Activated CD8-positive, alpha-beta memory T cell treated with anti-CD3 and anti-CD28 coated beads for 24 hours (primary cell): ENCODE data around the gene OOEP.
"Not testable (repeated sequence)": the region's sequence is repeated elsewhere in the genome, so short reads cannot be mapped to it uniquely, and the experiment has no call there.

Experiments used
- DNase-seq: peaks from one replicate; pipeline ENCODE4 v3.0.0-alpha.2; 2020

OOEP gene

DNA sequence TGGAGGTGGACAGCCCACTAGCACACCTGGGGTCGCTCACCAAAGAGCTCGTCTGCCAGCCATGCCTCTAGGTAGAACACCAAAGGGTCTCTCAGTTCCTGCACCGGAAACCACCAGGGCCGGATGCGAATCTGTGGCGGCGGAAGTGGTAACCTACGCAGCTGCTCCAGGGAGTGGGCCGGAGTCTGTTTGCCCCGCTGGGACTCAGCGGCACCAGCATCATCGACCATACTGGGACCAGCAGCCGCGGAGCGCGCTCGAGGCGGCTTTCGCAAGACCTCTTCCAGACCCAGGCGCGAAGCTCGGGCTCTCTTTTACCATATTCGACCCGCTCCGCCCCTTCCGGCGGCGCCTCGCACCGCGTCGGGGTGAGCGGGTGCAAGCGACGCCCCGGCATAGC lies at the start of gene OOEP:
Gene OOEP, minus strand, starts transcription at position 335 of the 400 bp plus-strand sequence. Its CDS starts 105 bp downstream, at position 230.
- DNase-seq = no peak

DNA sequence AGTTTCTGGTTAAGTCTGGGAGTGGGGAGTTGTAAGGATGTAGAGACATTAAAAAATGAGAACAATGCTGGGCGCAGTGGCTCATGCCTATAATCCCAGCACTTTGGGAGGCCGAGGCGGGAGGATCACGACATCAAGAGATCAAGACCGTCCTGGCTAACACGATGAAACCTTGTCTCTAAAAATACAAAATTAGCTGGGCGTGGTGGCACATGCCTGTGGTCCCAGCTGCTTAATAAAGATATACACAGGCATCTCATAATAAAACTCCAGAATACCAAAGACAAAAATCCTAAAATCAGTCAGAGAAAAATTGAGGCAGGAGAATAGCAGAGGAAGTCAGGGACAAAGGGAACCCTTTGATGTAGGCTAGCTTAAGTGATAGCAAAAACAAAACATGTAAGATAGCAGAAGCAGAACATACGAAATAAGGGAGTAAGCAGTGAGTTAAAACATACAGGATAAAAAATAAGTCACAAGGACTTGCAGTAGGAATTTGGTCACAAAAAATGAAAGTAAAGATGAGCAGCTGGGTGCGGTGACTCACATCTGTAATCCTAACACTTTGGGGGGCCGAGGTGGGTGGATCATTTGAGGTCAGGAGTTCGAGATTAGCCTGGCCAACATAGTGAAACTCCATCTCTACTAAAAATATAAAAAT lies 48.5 kb upstream of the OOEP start:
- DNase-seq = no peak

DNA sequence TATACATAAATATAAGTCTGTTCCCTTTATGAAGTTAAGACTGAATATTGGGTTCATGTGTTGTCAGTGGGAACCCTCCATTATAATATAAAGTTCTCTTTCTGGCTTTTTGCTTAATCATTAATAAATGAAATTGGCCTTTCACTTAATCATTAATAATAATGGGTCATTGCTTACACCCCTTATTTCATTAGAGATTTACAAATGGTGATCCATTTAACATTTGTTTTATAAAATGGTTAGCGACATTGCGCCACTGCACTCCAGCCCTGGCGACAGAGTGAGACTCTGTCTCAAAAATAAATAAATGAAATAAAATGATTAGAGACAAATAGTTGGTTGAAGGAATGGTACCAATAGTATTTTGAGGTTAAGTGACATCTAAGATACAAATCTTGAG lies 43.4 kb upstream of the OOEP start:
- DNase-seq = no peak

DNA sequence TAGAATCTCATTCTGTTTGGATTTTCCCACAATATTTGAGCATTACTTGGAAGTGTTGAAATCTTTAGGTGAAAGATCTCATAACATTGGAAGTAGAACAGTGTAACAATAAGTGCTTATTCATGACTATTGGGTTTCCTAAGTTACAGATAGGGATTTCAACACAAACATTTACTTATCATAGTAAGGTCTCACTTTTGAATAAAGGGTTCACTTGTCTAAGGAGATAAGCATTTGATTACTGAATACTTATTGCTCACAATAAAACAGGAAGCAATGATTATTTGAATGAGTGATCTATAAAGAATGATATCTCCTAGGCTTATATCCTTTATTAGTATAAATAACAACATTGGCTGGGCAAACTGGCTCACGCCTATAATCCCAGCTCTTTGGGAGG lies 39.7 kb upstream of the OOEP start:
- no peak for DNase-seq

DNA sequence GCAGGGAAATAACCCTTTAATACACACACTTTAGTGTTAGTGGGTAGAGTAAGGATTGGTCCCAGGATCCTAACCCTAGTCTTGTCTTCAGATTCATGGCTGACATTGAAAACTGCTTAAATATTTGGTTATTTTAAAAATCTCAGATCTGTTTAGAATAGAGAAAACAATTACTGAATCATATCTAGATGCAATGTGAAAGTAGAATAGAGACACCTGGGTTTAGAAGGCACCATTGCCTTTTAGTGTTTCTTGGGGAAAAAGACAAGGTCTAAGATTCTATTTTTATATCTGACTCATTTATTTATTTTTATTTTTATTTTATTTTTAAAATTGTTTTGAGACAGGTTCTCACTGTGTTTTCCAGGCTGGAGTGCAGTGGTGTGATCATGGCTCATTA lies 31.0 kb upstream of the OOEP start:
- DNase-seq = no peak

DNA sequence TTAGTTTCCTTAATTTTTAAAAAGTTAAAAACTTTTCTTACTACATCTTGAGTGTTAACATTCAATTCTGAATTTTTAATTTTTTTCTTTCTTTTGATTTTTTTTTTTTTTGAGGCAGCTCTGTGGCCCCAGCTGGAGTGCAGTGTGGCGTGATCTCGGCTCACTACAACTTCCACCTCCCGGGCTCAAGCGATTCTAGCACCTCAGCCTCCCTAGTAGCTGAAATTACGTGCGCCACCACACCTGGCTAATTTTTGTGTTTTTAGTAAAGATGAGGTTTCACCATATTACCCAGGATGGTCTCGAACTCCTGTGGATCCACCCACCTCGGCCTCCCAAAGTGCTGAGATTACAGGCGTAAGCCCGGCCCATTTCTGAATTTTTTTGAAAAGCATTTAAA lies 26.2 kb upstream of the OOEP start:
- no peak for DNase-seq

DNA sequence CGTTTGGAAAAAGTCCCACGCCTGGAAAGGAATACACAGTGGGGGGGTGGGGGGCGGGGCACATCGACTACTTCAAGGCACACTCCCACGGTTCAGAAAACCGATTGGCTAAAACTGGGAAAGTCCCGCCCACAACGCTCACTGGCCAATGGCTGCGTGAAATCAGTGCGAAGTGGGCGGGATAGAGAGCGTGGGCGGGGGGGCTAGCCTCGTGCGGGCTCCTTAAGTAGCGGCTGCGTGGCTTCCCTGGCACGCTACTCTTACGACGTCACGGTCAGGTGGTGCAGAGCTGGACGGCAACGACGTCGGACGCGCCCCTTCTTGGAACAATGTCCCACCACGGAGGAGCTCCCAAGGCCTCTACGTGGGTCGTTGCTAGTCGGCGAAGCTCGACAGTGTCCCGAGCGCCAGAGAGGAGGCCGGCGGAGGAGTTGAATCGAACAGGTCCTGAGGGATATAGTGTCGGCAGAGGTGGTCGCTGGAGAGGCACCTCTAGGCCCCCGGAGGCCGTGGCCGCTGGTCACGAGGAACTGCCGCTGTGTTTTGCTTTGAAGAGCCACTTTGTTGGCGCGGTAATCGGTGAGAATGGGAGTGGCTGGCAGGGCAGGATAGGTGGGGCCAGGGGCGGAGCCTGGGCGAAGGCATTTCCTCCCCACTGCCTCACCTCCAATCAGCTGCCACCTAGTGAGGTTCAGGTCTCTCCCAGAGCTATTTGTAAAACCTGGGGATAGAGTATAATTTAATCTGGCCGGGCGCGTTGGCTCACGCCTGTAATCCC lies 25.1 kb upstream of the OOEP start, which contains the start of gene DDX43:
Gene DDX43, plus strand, starts transcription at position 252 of the 778 bp plus-strand sequence. Its CDS starts 78 bp downstream, at position 330.
- DNase-seq = no peak

DNA sequence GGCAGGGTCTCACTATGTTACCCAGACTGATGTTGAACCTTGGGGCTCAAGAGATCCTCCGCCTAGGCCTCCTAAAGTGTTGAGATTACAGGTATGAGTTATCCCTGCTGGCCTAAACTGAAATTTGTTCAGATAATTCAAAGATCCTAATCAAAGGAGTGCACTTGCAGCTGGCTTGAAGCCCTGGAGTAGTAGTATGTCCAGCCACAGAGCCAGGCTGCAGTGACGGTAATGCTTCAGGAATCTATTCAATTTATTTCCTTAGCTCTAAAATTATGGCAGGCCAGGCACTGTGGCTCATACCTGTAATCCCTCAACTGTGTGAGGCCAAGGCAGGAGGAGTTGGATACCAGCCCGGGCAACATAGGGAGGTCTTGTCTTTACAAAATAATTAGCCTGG lies 23.6 kb upstream of the OOEP start:
- DNase-seq = no peak

DNA sequence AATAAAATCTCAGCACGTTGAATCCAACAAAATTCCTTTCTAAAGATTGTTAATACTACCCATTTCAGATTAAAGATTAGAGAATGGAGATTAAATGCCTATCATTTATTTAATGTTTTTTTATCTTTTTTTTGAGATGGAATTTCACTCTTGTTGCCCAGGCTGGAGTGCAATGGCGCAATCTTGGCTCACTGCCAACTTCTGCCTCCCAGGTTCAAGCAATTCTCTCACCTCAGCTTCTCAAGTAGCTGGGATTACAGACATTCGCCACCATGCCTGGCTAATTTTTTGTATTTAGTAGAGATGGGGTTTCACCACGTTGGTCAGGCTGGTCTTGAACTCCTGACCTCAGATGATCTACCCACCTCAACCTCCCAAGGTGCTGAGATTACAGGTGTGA lies 22.5 kb upstream of the OOEP start:
- not testable (repeated sequence) for DNase-seq

DNA sequence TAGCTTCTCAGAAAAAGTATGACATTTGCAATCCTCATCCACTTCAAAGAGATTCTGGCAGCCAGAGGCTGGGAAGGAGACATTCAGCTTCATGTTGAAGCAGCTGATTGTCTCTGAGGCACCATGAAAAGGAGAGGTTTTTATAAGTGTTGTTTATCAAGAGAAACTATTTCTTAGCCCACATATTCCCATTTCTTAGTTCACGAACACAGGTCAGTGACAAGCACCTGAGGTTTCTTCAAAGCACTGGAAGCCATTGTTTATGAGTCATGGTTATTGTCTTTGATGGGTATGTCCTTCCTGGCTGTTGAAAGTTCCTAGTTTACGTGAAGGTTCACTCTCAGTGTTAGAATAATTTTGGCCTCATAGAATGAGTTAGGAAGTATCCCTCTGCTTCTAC lies 22.0 kb upstream of the OOEP start:
- DNase-seq = no peak

DNA sequence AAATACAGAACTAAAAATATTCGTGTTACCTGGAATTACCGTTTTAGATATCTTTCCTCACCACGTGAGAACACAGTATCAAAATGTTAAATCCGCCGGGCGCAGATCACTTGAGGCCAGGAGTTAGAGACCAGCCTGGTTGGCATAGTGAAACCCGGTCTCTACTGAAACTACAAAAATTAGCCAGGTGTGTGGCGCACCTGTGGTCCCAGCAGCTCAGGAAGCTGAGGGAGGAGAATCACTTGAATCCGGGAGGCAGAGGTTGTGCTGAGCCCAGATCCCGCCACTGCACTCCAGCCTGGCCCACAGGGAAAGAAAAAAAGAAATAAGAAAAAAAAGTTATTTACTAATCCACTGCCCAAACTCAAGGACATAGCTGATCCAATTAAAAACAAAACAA lies 20.2 kb upstream of the OOEP start:
- no peak for DNase-seq

DNA sequence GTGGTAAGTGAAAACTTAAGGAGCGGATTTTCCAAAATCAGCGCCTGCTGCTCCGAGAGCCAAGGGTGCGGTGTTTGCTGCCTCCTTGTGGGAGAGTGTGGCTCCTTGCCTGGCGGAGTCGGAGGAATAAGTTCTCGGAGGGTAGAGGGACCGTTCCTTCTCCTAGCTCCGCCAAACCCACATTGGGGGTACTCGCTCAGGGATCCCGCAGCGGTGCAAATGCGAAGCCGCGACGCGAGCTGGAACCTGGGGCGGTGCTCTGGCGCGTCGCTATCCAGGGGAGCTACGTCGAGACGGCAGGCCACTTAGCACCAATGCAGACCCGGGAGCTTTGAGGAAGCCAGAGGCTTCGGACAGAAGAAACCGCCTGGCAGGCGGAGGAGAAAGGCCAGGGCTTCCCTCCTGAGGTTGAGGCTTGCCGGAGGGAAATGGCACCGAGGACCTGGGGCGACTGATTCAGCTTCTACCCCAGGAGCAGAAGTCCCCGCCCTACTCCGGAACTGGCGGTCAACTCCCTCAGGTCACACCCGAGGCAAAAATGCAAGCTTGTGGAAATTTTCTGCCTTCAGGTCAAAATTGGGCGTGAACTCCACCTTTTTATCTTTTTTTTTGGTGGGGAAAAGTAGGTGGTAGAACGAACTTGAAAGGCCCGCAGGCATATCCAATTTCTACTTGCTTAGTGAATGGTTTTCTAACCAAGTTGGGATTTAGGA lies 19.3 kb upstream of the OOEP start:
- DNase-seq = peak; percentile 75

DNA sequence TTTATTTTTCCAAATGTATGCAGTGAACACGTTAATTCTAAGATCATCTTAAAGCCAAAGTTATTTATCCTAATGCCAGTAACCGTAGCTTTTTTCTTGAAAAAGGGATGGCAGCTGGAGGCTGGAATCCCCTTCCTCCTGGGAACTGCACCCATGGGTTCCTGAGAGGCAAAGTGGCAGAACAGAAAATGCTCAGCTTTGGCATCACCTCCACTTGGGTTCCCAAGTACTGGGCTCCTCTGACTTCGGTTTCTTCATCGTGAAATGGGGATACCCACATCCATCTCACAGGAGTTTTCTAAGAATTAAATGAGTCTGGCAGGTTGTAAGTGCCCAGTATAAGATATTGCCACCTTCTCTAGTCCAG lies 18.7 kb upstream of the OOEP start:
- DNase-seq = no peak

DNA sequence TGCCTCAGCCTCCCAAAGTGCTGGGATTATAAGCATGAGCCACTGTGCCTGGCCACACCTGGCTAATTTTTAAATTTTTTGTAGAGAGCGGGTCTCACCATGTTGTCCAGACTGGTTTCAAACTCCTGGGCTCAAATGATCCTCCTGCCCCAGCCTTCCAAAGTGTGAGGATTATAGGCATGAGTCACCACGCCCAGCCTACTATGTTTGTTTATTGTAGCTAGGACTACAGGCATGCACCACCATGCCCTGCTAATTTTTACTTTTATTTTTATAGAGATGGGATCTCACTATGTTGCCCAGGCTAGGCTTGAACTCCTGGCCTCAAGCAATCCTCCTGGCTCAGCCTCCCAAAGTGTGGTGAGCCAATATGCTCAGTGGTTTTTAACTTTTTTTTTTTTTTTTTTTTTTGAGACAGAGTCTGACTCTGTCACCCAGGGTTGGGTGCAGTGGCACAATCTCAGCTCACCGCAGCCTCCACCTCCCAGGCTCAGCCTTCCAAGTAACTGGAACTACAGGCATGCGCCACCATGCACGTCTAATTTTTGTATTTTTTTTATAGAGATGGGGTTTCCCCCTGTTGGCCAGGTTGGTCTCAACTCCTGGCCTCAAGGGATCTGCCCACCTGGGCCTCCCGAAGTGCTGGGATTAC lies 12.9 kb upstream of the OOEP start:
- no peak for DNase-seq

DNA sequence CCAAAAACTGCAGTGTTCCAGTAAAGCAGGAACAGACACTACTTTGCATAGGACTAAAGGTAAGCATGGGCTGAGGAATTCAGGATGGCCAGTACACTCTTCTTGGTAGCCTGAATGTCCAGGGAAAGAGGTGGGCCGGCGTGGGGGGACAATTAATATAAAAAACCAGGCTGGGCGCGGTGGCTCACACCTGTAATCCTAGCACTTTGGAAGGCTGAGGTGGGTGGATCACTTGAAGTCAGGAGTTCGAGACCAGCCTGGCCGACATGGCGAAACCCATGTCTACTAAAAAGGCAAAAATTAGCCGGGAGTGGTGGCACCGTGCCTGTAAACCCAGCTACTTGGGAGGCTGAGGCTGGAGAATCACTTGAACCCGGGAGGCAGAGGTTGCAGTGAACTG lies 11.8 kb upstream of the OOEP start:
- not testable (repeated sequence) for DNase-seq

DNA sequence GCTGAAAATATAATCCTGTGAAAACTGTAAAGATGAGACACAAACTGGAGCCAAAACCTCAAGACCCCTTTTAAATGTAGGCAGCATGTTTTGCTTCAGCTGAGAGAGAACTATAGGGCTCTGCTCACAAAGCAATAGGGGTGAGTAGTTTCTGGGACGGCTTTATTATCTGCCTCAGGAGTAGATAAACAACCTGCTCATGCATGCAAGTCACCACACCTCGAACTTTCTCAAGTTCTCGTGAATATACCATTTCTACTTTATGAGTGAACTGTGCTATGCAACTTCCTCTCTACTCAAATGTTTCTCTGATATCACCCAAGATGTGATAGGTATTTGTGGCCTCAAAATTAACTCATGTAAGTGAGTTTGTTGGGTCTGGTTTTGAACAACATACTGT lies 7.5 kb upstream of the OOEP start:
- no peak for DNase-seq

DNA sequence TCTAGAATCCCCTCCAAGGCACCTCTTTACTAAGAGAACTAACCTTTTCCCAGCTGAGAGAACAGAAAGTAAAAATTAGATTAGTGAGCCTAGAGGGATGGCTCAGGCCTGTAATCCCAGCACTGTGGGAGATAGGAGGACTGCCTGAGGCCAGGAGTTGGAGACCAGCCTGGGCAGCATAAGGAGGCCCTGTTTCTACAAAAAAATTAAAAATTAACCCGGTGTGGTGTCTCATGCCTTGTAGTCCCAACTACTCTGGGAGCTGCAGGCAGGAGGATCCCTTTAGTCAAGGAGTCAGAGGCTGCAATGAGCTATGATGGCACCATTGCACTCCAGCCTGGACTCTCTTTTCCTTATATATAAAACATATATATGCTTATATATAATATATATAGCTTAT lies 5.5 kb upstream of the OOEP start:
- no peak for DNase-seq

DNA sequence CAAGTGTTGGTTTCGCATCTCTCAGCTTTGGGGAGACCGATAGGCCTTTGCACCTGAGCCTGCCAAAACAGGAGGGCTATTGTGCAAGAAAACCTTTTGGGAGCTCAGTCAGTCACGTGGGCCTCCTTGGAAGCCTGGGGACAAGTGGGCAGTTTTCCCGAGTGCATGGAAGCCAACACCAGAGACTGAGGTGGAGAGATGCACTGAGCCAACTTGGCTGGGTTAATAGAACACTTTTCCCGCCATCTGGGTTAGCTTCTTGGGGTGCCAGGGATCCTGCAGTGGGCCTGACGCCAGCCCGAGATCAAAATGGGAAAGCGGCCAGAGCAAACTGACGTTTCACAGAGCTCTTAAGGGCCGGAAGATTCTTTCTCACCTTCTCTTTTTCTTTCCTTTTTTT lies 2.8 kb upstream of the OOEP start:
- DNase-seq = no peak

DNA sequence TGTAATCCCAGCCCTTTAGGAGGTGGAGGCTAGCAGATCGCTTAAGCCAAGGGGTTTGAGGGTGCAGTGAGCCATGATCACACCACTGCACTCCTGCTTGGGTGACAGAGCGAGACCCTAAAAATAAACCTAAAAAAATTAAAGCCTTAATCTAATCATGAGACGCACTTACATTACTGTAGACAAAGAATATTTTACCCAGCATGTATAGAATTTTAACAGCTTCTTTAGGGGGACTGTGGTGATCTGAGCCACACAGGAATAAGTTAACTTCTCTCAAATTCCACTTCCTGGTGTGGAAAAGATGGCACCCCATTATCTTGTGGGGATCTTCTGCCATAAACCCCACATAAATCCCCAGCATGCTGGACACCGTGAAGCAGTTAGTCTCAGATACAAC lies 2.3 kb upstream of the OOEP start:
- no peak for DNase-seq

DNA sequence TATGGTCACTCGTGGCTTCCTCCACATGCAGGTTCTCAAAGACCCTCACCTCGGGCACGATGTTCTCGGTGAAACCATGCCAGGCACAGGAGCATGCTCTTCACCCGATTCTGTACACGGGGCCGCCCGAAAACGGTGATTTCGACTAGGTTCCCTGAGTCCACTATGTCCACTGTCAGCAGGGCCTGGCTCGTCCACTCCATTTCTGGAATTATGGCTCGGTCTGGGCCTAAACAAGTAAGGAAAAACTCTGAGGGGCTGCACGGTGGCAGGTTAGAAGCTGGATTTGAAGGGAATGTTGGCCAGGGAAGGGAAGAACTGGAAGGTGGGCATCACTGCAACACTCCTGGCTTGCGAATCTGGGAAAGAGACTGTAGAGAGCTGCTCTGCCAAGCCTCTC lies 540 bp downstream of the OOEP start:
- DNase-seq = no peak

DNA sequence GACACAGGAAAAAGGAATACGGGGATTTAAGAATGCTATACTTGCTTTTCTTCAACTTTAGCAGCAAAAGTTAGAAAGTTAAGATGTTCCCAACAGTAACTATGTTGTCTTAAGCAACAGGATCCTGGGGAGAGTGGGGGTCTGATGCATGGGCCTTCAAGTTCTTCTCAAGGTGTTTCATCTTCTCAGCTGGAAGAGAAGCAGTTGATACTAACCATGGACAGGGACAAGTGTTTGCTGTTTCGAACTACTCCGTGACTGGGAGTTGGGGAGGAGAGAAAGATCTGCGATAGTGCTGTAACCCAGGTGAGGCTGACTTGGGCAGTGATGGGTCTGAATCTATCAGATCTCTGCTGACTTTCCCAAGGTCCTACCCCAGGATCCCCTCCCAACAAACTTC lies 1.0 kb downstream of the OOEP start:
- no peak for DNase-seq

DNA sequence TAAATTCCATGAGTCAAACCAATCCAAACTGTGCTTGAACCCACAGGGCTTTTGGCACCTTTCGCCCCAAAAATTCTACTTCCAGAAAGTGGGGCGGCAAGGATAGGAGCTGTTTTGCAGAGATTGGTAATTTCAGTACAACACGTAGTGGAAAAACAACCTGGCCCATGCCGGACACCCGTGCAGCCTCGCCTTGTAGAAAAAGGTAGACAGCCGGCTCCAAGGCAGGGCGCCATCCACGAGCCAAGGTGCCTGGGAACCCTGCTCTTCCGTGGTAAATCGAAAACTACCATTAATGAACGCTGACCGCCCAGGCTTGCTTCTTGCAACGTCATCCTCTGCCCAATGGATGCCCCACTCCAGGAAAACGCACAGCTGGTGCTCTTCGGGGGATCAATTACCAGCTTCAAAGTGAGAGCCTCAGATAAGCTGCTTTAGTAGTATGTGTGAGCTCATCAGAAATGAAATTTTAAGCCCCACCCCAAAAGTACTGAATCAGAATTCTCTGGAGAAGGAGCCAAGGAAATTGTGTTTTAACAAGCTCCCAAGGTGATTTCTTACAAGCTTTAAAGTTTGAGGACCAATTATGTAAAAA lies 1.8 kb downstream of the OOEP start:
- no peak for DNase-seq

DNA sequence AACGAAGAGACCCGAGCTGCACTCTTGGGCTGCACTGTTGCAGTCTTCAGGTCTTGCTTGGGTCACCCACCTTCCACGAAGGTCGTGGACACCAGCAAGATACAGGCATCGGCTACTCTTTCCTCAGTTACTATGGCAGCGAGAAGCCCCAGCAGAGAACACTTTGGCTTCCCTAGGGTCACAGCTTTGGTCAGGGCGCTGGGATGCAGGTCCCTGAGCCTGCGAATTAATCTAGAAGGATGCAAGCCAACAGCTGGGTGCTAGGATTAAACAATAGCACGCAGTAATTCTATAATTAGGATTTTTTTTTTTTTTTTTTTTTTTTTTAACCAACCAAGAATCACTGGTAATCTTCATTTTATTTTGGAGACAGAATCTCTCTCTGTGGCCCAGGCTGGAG lies 5.1 kb downstream of the OOEP start:
- no peak for DNase-seq
